Mesenchymal stem cell (in vitro differentiated cells and primary cell): ENCODE measurements around the gene MRGPRE.

Source experiments
- DNase-seq: peaks from one replicate; pipeline ENCODE4 v3.0.0-alpha.2; 2013
- H2AFZ ChIP-seq: one replicate; pipeline ENCODE4 v1.6.1; 2013; ENCODE audit warnings: low read depth, mild to moderate bottlenecking, control low read depth, inconsistent platforms, low read length, moderate library complexity
- H2AK5ac ChIP-seq: 2 replicates; pipeline ENCODE4 v1.6.1; 2013; ENCODE audit warnings: low read length, moderate library complexity, mild to moderate bottlenecking, inconsistent platforms; ENCODE audit not compliant: severe bottlenecking
- H2BK120ac ChIP-seq: one replicate; pipeline ENCODE4 v1.6.1; 2013; ENCODE audit warnings: low read depth, mild to moderate bottlenecking, inconsistent platforms, low read length, moderate library complexity
- H2BK12ac ChIP-seq, 2 experiments: one replicate each; pipeline ENCODE4 v1.6.1; 2013; ENCODE audit warnings: inconsistent platforms in 2 of 2, low read length in 2 of 2, mild to moderate bottlenecking in 2 of 2, moderate library complexity in 2 of 2, control low read depth in 1 of 2
- H2BK15ac ChIP-seq: one replicate; pipeline ENCODE4 v1.6.1; 2013; ENCODE audit warnings: mild to moderate bottlenecking, low read depth, inconsistent platforms; ENCODE audit not compliant: poor library complexity, severe bottlenecking
- H2BK5ac ChIP-seq: 2 replicates; pipeline ENCODE4 v1.6.1; 2013; ENCODE audit warnings: low read depth, mild to moderate bottlenecking, low read length, control low read depth, inconsistent platforms; ENCODE audit not compliant: poor library complexity, severe bottlenecking
- H3K14ac ChIP-seq, 2 experiments: one replicate each; pipeline ENCODE4 v1.6.1; 2013; ENCODE audit warnings: inconsistent platforms in 2 of 2, low read length in 2 of 2, control low read depth in 1 of 2, mild to moderate bottlenecking in 1 of 2, moderate library complexity in 1 of 2
- H3K18ac ChIP-seq, 2 experiments: one replicate each; pipeline ENCODE4 v1.6.1; 2013; ENCODE audit warnings: inconsistent platforms in 2 of 2, low read length in 2 of 2, control low read depth in 1 of 2, low read depth in 1 of 2, mild to moderate bottlenecking in 1 of 2
- H3K23ac ChIP-seq, 2 experiments: one replicate each; pipeline ENCODE4 v1.6.1; 2013; ENCODE audit warnings: inconsistent platforms in 2 of 2, low read length in 2 of 2, mild to moderate bottlenecking in 2 of 2, moderate library complexity in 2 of 2, control low read depth in 1 of 2
- H3K27ac ChIP-seq: 2 replicates; pipeline ENCODE4 v1.5.1; 2013; ENCODE audit warnings: mild to moderate bottlenecking, moderate library complexity, low read length, control low read depth, inconsistent platforms; ENCODE audit not compliant: poor library complexity, severe bottlenecking
- H3K27me3 ChIP-seq, 2 experiments: 2 replicates each; pipeline versions ENCODE4 v1.6.1 to v1.7.0; 2013; ENCODE audit warnings: low read length in 2 of 2, mild to moderate bottlenecking in 2 of 2, moderate library complexity in 2 of 2, control low read depth in 1 of 2, inconsistent platforms in 1 of 2; ENCODE audit not compliant: control insufficient read depth in 1 of 2, insufficient read depth in 1 of 2
- H3K36me3 ChIP-seq, 2 experiments: 2 replicates each; pipeline versions ENCODE4 v1.6.1 to v1.7.0; 2013; ENCODE audit warnings: low read length in 2 of 2, control low read depth in 1 of 2, inconsistent platforms in 1 of 2, low read depth in 1 of 2, mild to moderate bottlenecking in 1 of 2; ENCODE audit not compliant: insufficient read depth in 2 of 2, control insufficient read depth in 1 of 2
- H3K4ac ChIP-seq, 2 experiments: one replicate each; pipeline ENCODE4 v1.6.1; 2013; ENCODE audit warnings: inconsistent platforms in 2 of 2, low read length in 2 of 2, mild to moderate bottlenecking in 2 of 2, moderate library complexity in 2 of 2, control low read depth in 1 of 2, low read depth in 1 of 2
- H3K4me1 ChIP-seq: 2 replicates; pipeline ENCODE4 v1.6.1; 2013; ENCODE audit warnings: low read depth, low read length, control low read depth; ENCODE audit not compliant: control insufficient read depth, insufficient read depth
- H3K4me2 ChIP-seq: 2 replicates; pipeline ENCODE4 v1.6.1; 2013; ENCODE audit warnings: low read length, mild to moderate bottlenecking, inconsistent platforms; ENCODE audit not compliant: poor library complexity, severe bottlenecking
- H3K4me3 ChIP-seq, 2 experiments: 2 replicates each; pipeline versions ENCODE4 v1.5.1 to v1.7.0; 2013; ENCODE audit warnings: low read length in 2 of 2, mild to moderate bottlenecking in 2 of 2, control low read depth in 1 of 2, low read depth in 1 of 2; ENCODE audit not compliant: insufficient read depth in 1 of 2
- H3K79me1 ChIP-seq: replicated peaks from 2 replicates; pipeline ENCODE4 v1.6.1; 2013; ENCODE audit warnings: mild to moderate bottlenecking, control low read depth, low read length, inconsistent platforms; ENCODE audit not compliant: poor library complexity, severe bottlenecking
- H3K9ac ChIP-seq: 2 replicates; pipeline ENCODE4 v1.7.0; 2013; ENCODE audit warnings: mild to moderate bottlenecking, low read length, moderate library complexity
- H3K9me3 ChIP-seq: 2 replicates; pipeline ENCODE4 v1.7.0; 2013; ENCODE audit warnings: mild to moderate bottlenecking, low read length; ENCODE audit not compliant: control insufficient read depth
- H4K8ac ChIP-seq: one replicate; pipeline ENCODE4 v1.6.1; 2013; ENCODE audit warnings: inconsistent platforms, mild to moderate bottlenecking, low read length, moderate library complexity
- H4K91ac ChIP-seq: one replicate; pipeline ENCODE4 v1.6.1; 2013; ENCODE audit warnings: mild to moderate bottlenecking, low read length, inconsistent platforms
- WGBS: methylation state at CpG from one replicate; pipeline ENCODE4 v1.1.7; 2013; ENCODE audit warnings: mixed read lengths; 5-methylcytosine and 5-hydroxymethylcytosine counted together

Gene MRGPRE

GRCh38 chr11:3215346-3216026 is 16.7 kb downstream of the MRGPRE start:
- H3K27ac ChIP-seq, result no peak overlapping the region
- no peak overlapping the region for H3K4me3 ChIP-seq
- H3K23ac ChIP-seq, result no peak overlapping the region
- no peaks in the 10 kb centered on the region for H3K79me1 ChIP-seq
- peak overlapping the region; percentile 3 for H2BK15ac ChIP-seq
- H3K4me2 ChIP-seq, result no peak overlapping the region
- peaks cover 4% of the 10 kb centered on the region for H3K4me1 ChIP-seq
- H3K9me3 ChIP-seq, result peaks cover 12% of the 10 kb centered on the region
- peaks cover 50 to 78% of the 10 kb centered on the region in 2 experiments for H3K27me3 ChIP-seq
- no peak overlapping the region for H2AFZ ChIP-seq
- H4K91ac ChIP-seq, result no peak overlapping the region
- no peak for DNase-seq
- no peak overlapping the region for H2AK5ac ChIP-seq
- no peak overlapping the region for H4K8ac ChIP-seq
- no peak overlapping the region for H3K9ac ChIP-seq
- H2BK120ac ChIP-seq, result no peak overlapping the region
- H3K4ac ChIP-seq, result no peak overlapping the region
- no peak overlapping the region for H3K18ac ChIP-seq
- 85% methylated on average over 17 of the region's 17 CpGs for WGBS
- H3K14ac ChIP-seq, result no peak overlapping the region
- H2BK5ac ChIP-seq, result no peak overlapping the region
- no peaks in the 10 kb centered on the region for H3K36me3 ChIP-seq
- H2BK12ac ChIP-seq, result no peak overlapping the region

- H3K23ac ChIP-seq, result no peak overlapping the region
- H2AFZ ChIP-seq, result no peak overlapping the region
- WGBS, result 89% methylated on average over 4 of the region's 4 CpGs
- no peak overlapping the region for H4K91ac ChIP-seq
- no peak for DNase-seq
- H3K18ac ChIP-seq, result no peak overlapping the region
- no peak overlapping the region for H3K9ac ChIP-seq
- peaks cover 39 to 67% of the 10 kb centered on the region in 2 experiments for H3K27me3 ChIP-seq
- no peak overlapping the region for H3K4me2 ChIP-seq
- no peak overlapping the region for H4K8ac ChIP-seq
- H3K27ac ChIP-seq, result no peak overlapping the region
- no peaks in the 10 kb centered on the region for H3K36me3 ChIP-seq
- H2BK12ac ChIP-seq, result no peak overlapping the region
- H2BK15ac ChIP-seq, result no peak overlapping the region
- H3K14ac ChIP-seq, result no peak overlapping the region
- H2BK120ac ChIP-seq, result no peak overlapping the region
- H2AK5ac ChIP-seq, result no peak overlapping the region
- H3K4me1 ChIP-seq, result peaks cover 4% of the 10 kb centered on the region
- H3K4ac ChIP-seq, result no peak overlapping the region
- no peak overlapping the region for H3K4me3 ChIP-seq
- H3K9me3 ChIP-seq, result peaks cover 16% of the 10 kb centered on the region
- no peak overlapping the region for H2BK5ac ChIP-seq
- H3K79me1 ChIP-seq, result no peaks in the 10 kb centered on the region
Observed at GRCh38 chr11:3214420-3214699, 17.9 kb downstream of the MRGPRE start.

- no peak overlapping the region for H3K14ac ChIP-seq
- peaks cover 17% of the 10 kb centered on the region for H3K9me3 ChIP-seq
- no peak overlapping the region for H3K18ac ChIP-seq
- no peak overlapping the region for H4K8ac ChIP-seq
- H3K27ac ChIP-seq, result no peak overlapping the region
- peaks cover 34 to 65% of the 10 kb centered on the region in 2 experiments for H3K27me3 ChIP-seq
- no peaks in the 10 kb centered on the region for H3K79me1 ChIP-seq
- H2AK5ac ChIP-seq, result no peak overlapping the region
- H2BK15ac ChIP-seq, result no peak overlapping the region
- H2BK12ac ChIP-seq, result no peak overlapping the region
- no peak overlapping the region for H3K4me2 ChIP-seq
- H3K4me1 ChIP-seq, result peaks cover 4% of the 10 kb centered on the region
- no peak overlapping the region for H3K9ac ChIP-seq
- H2BK120ac ChIP-seq, result no peak overlapping the region
- H3K4me3 ChIP-seq, result no peak overlapping the region
- no peak for DNase-seq
- no peak overlapping the region for H4K91ac ChIP-seq
- no peaks in the 10 kb centered on the region for H3K36me3 ChIP-seq
- H2BK5ac ChIP-seq, result no peak overlapping the region
- no peak overlapping the region for H3K23ac ChIP-seq
- H3K4ac ChIP-seq, result no peak overlapping the region
- H2AFZ ChIP-seq, result no peak overlapping the region
- WGBS, result 58% methylated on average over 24 of the region's 24 CpGs
Observed at GRCh38 chr11:3213659-3214419, 18.4 kb downstream of the MRGPRE start.

- WGBS, result 84% methylated on average over 6 of the region's 6 CpGs
Observed at GRCh38 chr11:3208272-3208671, 23.9 kb downstream of the MRGPRE start.

More at GRCh38 chr11:3208272-3208671, 23.9 kb downstream of the MRGPRE start:
- Histone ChIP-seq H3K27me3 (peaks cover 44 to 60% of the 10 kb centered on the region in 2 experiments), H3K9me3 (peaks cover 17% of the 10 kb centered on the region), H3K27ac (no peak overlapping the region), H2AFZ (no peak overlapping the region), H3K4me3 (no peak overlapping the region), H4K8ac (no peak overlapping the region), H3K18ac (no peak overlapping the region), H3K9ac (no peak overlapping the region), H3K23ac (no peak overlapping the region), H4K91ac (no peak overlapping the region), H3K14ac (no peak overlapping the region), H2BK120ac (no peak overlapping the region), H2BK15ac (no peak overlapping the region), H3K4me1 (peaks cover 6% of the 10 kb centered on the region), H2BK5ac (no peak overlapping the region), H2BK12ac (no peak overlapping the region), H3K36me3 (no peaks in the 10 kb centered on the region), H3K4me2 (no peak overlapping the region), H3K4ac (no peak overlapping the region), H3K79me1 (no peaks in the 10 kb centered on the region), H2AK5ac (no peak overlapping the region)
- DNase-seq, result no peak
